ENCODE results near the gene CFAP107. TPM values are rescaled to one million over a fixed set of nuclear protein-coding genes. Genes with fewer than 3 reads are reported as not detected.

The CFAP107 gene
- total and polyA plus RNA-seq, 4 donors, result not detected

DNA sequence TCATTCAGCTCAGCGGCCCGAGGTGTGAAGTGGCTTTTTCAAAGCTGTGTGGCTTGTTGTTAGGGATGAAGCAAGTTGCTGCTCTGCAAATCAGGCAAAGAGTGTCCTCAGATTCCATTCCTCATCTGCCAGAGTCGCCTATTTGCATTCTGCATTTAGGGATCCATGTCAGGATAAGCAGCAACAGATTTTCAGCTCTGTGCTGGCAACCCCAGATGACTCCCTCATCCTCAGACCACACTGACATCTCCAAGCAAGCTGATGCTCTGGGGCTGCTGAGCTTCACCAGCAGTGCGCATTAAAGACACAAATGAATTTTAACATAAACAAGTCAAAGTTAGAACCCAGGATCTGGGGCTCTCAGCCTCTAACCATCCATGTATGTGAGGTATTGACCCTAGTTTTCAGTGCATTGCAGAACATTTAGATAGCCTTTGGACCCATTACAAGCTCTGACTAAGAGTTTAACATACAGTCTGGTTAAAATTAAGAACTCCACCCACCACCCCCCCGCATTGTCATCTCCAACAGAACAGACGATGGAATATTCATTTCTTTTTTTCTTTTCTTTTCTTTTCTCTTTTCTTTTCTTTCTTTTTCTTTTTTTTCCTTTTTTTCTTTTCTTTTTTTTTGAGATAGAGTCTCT, 10.9 kb downstream of the CFAP107 start:
- Histone ChIP-seq H3K36me3 (ENCODE audit: control insufficient read depth in 4 of 4, insufficient read depth in 3 of 4, low read depth in 1 of 4, low read length in 3 of 4) (no peaks in the 10 kb centered on the region), H3K9ac (ENCODE audit: low read depth in 1 of 2, low read length in 2 of 2) (no peak overlapping the region), H3K27ac (ENCODE audit: low read depth in 1 of 2, low read length in 2 of 2) (no peak overlapping the region), H3K4me1 (ENCODE audit: control insufficient read depth in 4 of 4, insufficient read depth in 4 of 4, low read length in 3 of 4) (no peaks in the 10 kb centered on the region), H3K9me3 (ENCODE audit: control insufficient read depth in 4 of 4, low read length in 3 of 4) (no peaks in the 10 kb centered on the region), H3K27me3 (ENCODE audit: control insufficient read depth in 4 of 4, insufficient read depth in 4 of 4, low read length in 3 of 4) (peaks cover 0 to 6% (median 2%) of the 10 kb centered on the region in 4 donors), H3K4me3 (ENCODE audit: low read depth in 1 of 3, low read length in 3 of 3) (no peak overlapping the region)
- TF ChIP-seq, protein P1, sequence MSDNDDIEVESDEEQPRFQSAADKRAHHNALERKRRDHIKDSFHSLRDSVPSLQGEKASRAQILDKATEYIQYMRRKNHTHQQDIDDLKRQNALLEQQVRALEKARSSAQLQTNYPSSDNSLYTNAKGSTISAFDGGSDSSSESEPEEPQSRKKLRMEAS (IDR thresholded peaks at IDR 0.05), result no peak
- TF ChIP-seq RXRA (IDR thresholded peaks at IDR 0.05) (no peak), HNF4A (conservative IDR thresholded peaks at IDR 0.05) (no peak), FOXA1 (IDR thresholded peaks at IDR 0.05) (no peak), GABPA (IDR thresholded peaks at IDR 0.05 in 1 of 2, conservative IDR thresholded peaks at IDR 0.05 in 1 of 2) (no peak), EGR1 (IDR thresholded peaks at IDR 0.05; ENCODE audit: low read depth in 2 of 2) (no peak), JUND (IDR thresholded peaks at IDR 0.05) (no peak), YY1 (IDR thresholded peaks at IDR 0.05) (no peak), NR2F2 (IDR thresholded peaks at IDR 0.05) (no peak), FOXA2 (IDR thresholded peaks at IDR 0.05) (no peak), HNF4G (IDR thresholded peaks at IDR 0.05) (no peak), RAD21 (IDR thresholded peaks at IDR 0.05) (no peak)
- TF ChIP-seq, protein P2, sequence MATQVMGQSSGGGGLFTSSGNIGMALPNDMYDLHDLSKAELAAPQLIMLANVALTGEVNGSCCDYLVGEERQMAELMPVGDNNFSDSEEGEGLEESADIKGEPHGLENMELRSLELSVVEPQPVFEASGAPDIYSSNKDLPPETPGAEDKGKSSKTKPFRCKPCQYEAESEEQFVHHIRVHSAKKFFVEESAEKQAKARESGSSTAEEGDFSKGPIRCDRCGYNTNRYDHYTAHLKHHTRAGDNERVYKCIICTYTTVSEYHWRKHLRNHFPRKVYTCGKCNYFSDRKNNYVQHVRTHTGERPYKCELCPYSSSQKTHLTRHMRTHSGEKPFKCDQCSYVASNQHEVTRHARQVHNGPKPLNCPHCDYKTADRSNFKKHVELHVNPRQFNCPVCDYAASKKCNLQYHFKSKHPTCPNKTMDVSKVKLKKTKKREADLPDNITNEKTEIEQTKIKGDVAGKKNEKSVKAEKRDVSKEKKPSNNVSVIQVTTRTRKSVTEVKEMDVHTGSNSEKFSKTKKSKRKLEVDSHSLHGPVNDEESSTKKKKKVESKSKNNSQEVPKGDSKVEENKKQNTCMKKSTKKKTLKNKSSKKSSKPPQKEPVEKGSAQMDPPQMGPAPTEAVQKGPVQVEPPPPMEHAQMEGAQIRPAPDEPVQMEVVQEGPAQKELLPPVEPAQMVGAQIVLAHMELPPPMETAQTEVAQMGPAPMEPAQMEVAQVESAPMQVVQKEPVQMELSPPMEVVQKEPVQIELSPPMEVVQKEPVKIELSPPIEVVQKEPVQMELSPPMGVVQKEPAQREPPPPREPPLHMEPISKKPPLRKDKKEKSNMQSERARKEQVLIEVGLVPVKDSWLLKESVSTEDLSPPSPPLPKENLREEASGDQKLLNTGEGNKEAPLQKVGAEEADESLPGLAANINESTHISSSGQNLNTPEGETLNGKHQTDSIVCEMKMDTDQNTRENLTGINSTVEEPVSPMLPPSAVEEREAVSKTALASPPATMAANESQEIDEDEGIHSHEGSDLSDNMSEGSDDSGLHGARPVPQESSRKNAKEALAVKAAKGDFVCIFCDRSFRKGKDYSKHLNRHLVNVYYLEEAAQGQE (IDR thresholded peaks at IDR 0.05), result no peak
- no peak for DNase-seq (ENCODE audit: low spot score)
- WGBS, result 75% methylated on average over 6 of the region's 6 CpGs

DNA sequence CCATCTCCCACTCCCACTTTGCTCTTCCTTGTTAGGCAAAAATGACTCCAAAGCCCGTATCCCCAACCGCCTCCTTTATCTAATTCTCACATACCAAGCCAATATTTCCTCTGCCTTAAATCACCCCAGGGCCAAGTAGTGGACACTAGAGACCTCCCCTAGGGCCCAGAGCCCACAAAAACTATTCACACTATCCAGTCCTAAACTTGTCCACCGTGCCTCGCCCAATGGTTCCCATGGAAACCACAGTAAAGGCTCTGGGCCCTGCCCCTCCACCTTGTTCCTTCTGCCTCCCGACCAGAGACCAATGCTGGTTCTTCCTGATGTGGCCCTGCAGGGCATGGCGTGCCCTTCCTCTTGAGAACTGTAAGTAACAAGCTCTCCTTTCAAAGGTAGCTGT, 11.8 kb downstream of the CFAP107 start:
- H3K27ac ChIP-seq (ENCODE audit: low read depth in 1 of 2, low read length in 2 of 2), result no peak overlapping the region
- TF ChIP-seq HNF4A (conservative IDR thresholded peaks at IDR 0.05), result no peak
- TF ChIP-seq, protein P3, sequence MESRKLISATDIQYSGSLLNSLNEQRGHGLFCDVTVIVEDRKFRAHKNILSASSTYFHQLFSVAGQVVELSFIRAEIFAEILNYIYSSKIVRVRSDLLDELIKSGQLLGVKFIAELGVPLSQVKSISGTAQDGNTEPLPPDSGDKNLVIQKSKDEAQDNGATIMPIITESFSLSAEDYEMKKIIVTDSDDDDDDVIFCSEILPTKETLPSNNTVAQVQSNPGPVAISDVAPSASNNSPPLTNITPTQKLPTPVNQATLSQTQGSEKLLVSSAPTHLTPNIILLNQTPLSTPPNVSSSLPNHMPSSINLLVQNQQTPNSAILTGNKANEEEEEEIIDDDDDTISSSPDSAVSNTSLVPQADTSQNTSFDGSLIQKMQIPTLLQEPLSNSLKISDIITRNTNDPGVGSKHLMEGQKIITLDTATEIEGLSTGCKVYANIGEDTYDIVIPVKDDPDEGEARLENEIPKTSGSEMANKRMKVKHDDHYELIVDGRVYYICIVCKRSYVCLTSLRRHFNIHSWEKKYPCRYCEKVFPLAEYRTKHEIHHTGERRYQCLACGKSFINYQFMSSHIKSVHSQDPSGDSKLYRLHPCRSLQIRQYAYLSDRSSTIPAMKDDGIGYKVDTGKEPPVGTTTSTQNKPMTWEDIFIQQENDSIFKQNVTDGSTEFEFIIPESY (IDR thresholded peaks at IDR 0.05), result no peak
- H3K36me3 ChIP-seq (ENCODE audit: control insufficient read depth in 4 of 4, insufficient read depth in 3 of 4, low read depth in 1 of 4, low read length in 3 of 4), result no peaks in the 10 kb centered on the region
- H3K9ac ChIP-seq (ENCODE audit: low read depth in 1 of 2, low read length in 2 of 2), result no peak overlapping the region
- no peak for DNase-seq (ENCODE audit: low spot score)
- H3K4me1 ChIP-seq (ENCODE audit: control insufficient read depth in 4 of 4, insufficient read depth in 4 of 4, low read length in 3 of 4), result no peaks in the 10 kb centered on the region
- no peak overlapping the region for H3K4me3 ChIP-seq (ENCODE audit: low read depth in 1 of 3, low read length in 3 of 3)
- peaks cover 0 to 6% (median 2%) of the 10 kb centered on the region in 4 donors for H3K27me3 ChIP-seq (ENCODE audit: control insufficient read depth in 4 of 4, insufficient read depth in 4 of 4, low read length in 3 of 4)
- H3K9me3 ChIP-seq (ENCODE audit: control insufficient read depth in 4 of 4, low read length in 3 of 4), result no peaks in the 10 kb centered on the region
- WGBS, result 73% methylated on average over 6 of the region's 6 CpGs
